DOHH2 (cell line): ENCODE measurements around the gene BTBD16.

ENCODE experiments used
- EZH2phosphoT487 ChIP-seq: fragments of 200-600 bp; sonication (generic); IDR thresholded peaks from 2 replicates; pipeline ENCODE4 v1.6.1; 2017; ENCODE audit warnings: borderline replicate concordance, mild to moderate bottlenecking, antibody characterized with exemption, low read length, moderate library complexity, mixed read lengths
- TF ChIP-seq, protein P1 (sequence below): fragments of 200-600 bp; sonication (generic); IDR thresholded peaks from one replicate; pipeline ENCODE4 v1.5.1; 2014; ENCODE audit warnings: antibody characterized with exemption, mild to moderate bottlenecking, low read depth, low read length; ENCODE audit not compliant: poor library complexity, severe bottlenecking

- TF ChIP-seq, protein P1, sequence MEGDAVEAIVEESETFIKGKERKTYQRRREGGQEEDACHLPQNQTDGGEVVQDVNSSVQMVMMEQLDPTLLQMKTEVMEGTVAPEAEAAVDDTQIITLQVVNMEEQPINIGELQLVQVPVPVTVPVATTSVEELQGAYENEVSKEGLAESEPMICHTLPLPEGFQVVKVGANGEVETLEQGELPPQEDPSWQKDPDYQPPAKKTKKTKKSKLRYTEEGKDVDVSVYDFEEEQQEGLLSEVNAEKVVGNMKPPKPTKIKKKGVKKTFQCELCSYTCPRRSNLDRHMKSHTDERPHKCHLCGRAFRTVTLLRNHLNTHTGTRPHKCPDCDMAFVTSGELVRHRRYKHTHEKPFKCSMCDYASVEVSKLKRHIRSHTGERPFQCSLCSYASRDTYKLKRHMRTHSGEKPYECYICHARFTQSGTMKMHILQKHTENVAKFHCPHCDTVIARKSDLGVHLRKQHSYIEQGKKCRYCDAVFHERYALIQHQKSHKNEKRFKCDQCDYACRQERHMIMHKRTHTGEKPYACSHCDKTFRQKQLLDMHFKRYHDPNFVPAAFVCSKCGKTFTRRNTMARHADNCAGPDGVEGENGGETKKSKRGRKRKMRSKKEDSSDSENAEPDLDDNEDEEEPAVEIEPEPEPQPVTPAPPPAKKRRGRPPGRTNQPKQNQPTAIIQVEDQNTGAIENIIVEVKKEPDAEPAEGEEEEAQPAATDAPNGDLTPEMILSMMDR: peak; percentile 98
- TF ChIP-seq EZH2phosphoT487: no peak
Measured at GRCh38 chr10:122267849-122268737, 3.0 kb upstream of the BTBD16 start.
